Nephron (organoid): ENCODE data around the gene NPTX1.

ENCODE experiments used
- H3K27ac Mint-ChIP-seq, 3 experiments: 2 replicates each; pipeline ENCODE4 v1.8.0; 2020; ENCODE audit warnings: mixed read lengths in 3 of 3, mild to moderate bottlenecking in 2 of 3, moderate library complexity in 1 of 3
- H3K27me3 Mint-ChIP-seq: 2 replicates; pipeline ENCODE4 v1.8.0; 2021; ENCODE audit warnings: low read depth, mild to moderate bottlenecking, moderate library complexity, mixed read lengths
- H3K36me3 Mint-ChIP-seq: 2 replicates; pipeline ENCODE4 v1.8.0; 2020; ENCODE audit warnings: low read depth, mixed read lengths
- H3K4me1 Mint-ChIP-seq: 2 replicates; pipeline ENCODE4 v1.8.0; 2020; ENCODE audit warnings: mixed read lengths
- H3K4me3 Mint-ChIP-seq, 3 experiments: 2 replicates each; pipeline ENCODE4 v1.8.0; 2020; ENCODE audit warnings: mild to moderate bottlenecking in 3 of 3, mixed read lengths in 3 of 3, moderate library complexity in 2 of 3
- H3K9me3 Mint-ChIP-seq: 2 replicates; pipeline ENCODE4 v1.8.0; 2020; ENCODE audit warnings: mixed read lengths
- TF ChIP-seq, protein P1 (sequence below), 3 experiments: fragments of 200-600 bp; sonication (generic); IDR thresholded peaks; one replicate each; pipeline ENCODE4 v1.5.0; 2021; ENCODE audit warnings: antibody characterized with exemption in 3 of 3; ENCODE audit not compliant: unreplicated experiment in 3 of 3

Gene NPTX1

GRCh38 chr17:80432961-80433550 is 43.4 kb downstream of the NPTX1 start:
- Mint-ChIP-seq H3K36me3 (no peaks in the 10 kb centered on the region), H3K9me3 (no peaks in the 10 kb centered on the region), H3K27me3 (no peaks in the 10 kb centered on the region), H3K4me3 (no peak overlapping the region), H3K27ac (no peak overlapping the region), H3K4me1 (no peaks in the 10 kb centered on the region)
- TF ChIP-seq, protein P1, sequence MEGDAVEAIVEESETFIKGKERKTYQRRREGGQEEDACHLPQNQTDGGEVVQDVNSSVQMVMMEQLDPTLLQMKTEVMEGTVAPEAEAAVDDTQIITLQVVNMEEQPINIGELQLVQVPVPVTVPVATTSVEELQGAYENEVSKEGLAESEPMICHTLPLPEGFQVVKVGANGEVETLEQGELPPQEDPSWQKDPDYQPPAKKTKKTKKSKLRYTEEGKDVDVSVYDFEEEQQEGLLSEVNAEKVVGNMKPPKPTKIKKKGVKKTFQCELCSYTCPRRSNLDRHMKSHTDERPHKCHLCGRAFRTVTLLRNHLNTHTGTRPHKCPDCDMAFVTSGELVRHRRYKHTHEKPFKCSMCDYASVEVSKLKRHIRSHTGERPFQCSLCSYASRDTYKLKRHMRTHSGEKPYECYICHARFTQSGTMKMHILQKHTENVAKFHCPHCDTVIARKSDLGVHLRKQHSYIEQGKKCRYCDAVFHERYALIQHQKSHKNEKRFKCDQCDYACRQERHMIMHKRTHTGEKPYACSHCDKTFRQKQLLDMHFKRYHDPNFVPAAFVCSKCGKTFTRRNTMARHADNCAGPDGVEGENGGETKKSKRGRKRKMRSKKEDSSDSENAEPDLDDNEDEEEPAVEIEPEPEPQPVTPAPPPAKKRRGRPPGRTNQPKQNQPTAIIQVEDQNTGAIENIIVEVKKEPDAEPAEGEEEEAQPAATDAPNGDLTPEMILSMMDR (IDR thresholded peaks at IDR 0.05; ENCODE audit: unreplicated experiment in 3 of 3), result no peak

DNA sequence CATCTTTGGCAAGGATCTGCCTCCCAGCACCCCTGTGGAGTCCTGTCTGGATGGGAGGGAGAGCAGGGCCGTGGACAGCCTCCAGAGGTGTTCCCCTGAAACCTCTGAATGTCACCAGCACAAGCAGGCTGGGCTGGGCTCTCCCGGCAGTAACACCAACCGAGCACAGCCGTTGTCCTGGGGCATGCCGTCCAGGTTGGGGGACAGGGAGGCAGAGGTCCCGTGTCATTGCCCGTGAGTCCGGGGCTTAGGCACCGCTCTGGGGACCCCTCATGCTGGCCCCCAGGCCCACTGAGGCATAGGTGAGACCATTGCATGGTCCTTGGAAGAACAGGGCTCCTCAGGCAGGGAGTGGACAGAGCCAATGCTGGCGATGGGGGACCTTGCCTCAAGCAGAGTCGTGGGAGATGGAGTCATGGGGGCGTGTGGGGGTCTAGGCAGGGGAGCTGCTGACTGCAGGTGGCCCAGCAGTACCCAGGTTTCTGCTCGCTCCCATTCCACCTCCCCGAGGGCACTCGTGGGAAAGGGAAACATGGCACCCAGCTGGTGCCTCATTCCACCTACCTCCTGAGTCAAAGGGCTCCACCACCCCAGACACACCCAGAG is 44.0 kb downstream of the NPTX1 start:
- no peaks in the 10 kb centered on the region for H3K27me3 Mint-ChIP-seq
- H3K36me3 Mint-ChIP-seq, result no peaks in the 10 kb centered on the region
- H3K9me3 Mint-ChIP-seq, result no peaks in the 10 kb centered on the region
- no peaks in the 10 kb centered on the region for H3K4me1 Mint-ChIP-seq
- H3K4me3 Mint-ChIP-seq, result no peak overlapping the region
- no peak overlapping the region for H3K27ac Mint-ChIP-seq
- TF ChIP-seq, protein P1 (IDR thresholded peaks at IDR 0.05; ENCODE audit: unreplicated experiment in 3 of 3), result no peak

DNA sequence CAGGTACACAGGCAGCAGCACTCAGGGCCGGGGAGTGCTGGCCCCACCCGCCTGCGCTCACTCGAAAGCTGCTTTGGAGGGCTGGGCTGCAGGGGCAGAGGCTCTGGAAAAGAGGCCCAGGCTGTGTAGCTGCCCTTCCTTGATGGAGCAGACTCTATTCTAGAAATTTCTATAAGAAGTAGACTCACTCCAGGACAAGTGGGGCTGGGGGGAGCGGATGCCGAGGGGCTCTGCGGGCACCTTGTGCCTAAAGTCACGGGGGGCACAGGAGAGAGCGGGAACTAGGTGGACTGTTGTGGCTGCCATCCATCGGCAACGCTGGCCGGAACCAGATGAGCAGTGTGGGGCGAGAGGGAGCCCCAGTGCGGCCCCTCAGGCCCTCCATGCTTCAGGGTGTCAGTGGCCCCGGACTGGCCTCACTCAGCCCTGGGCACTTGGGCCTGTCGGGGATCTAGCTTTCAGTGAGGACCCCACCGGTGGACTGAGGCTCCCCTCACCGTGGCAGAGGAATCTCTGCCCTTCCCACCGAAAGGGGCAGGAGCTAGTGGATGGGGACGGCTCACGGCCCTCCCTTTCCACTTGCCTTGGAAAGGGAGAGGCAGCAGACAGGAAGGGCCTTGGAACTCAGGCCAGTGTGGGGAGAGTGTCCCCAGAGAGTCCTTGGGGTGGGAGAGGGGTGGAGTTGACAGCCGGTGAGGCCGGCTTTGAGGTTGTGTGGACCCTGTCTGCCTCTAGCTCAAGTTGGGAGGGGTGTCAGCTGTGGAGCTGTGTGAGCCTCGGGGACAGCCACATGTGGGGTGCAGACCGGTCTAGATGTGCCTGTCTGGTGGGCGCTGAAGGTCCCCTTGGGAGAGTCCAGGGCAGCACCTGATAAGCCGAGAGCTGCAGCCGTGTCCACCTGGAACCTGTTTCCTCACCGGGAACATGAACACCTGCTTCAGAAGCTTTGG is 44.9 kb downstream of the NPTX1 start:
- TF ChIP-seq, protein P1 (IDR thresholded peaks at IDR 0.05; ENCODE audit: unreplicated experiment in 3 of 3), result no peak
- no peak overlapping the region for H3K4me3 Mint-ChIP-seq
- H3K27me3 Mint-ChIP-seq, result no peaks in the 10 kb centered on the region
- no peak overlapping the region for H3K27ac Mint-ChIP-seq
- no peaks in the 10 kb centered on the region for H3K4me1 Mint-ChIP-seq
- H3K36me3 Mint-ChIP-seq, result no peaks in the 10 kb centered on the region
- H3K9me3 Mint-ChIP-seq, result no peaks in the 10 kb centered on the region

- Mint-ChIP-seq H3K27me3 (no peaks in the 10 kb centered on the region), H3K4me1 (no peaks in the 10 kb centered on the region), H3K27ac (no peak overlapping the region), H3K36me3 (no peaks in the 10 kb centered on the region), H3K4me3 (no peak overlapping the region), H3K9me3 (no peaks in the 10 kb centered on the region)
- TF ChIP-seq, protein P1 (IDR thresholded peaks at IDR 0.05; ENCODE audit: unreplicated experiment in 3 of 3), result no peak
Measured at GRCh38 chr17:80430446-80431245, 45.8 kb downstream of the NPTX1 start.

GRCh38 chr17:80429356-80430275 is 46.8 kb downstream of the NPTX1 start:
- no peak overlapping the region for H3K4me3 Mint-ChIP-seq
- no peak overlapping the region for H3K27ac Mint-ChIP-seq
- no peaks in the 10 kb centered on the region for H3K4me1 Mint-ChIP-seq
- no peaks in the 10 kb centered on the region for H3K36me3 Mint-ChIP-seq
- TF ChIP-seq, protein P1 (IDR thresholded peaks at IDR 0.05; ENCODE audit: unreplicated experiment in 3 of 3), result no peak
- no peaks in the 10 kb centered on the region for H3K27me3 Mint-ChIP-seq
- no peaks in the 10 kb centered on the region for H3K9me3 Mint-ChIP-seq
